HG02870 (cell line): ENCODE results near the gene ZNF777.
"Not testable (repeated sequence)": the region's sequence is repeated elsewhere in the genome, so short reads cannot be mapped to it uniquely, and the experiment has no call there.

Experiments used
- ATAC-seq: cut with Tn5 transposase; IDR thresholded peaks from one replicate; pipeline ENCODE4 v1.9.1; 2021; ENCODE audit warnings: mild to moderate bottlenecking, moderate library complexity; ENCODE audit not compliant: unreplicated experiment

ZNF777 gene

GRCh38 chr7:149455175-149455950 lies 5.5 kb downstream of the ZNF777 start:
- ATAC-seq, result no peak

DNA sequence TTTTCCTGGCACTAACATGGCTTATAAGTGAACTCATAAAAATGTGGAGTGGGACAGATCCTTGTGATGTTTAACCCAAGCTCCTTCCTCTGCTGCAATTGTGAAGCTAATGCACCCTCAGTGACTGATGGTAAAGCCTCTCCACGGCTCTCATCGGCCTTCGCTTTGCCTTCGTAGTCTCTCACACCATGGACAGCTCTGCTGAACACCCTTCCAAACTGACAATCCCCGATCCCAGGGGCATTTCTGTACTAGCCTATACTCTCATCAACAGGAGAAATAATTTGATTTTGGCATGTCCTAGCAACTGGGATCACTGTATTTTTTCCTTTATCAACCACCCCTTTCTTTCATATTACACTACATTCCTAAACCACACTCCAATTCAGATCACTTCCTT lies 6.1 kb downstream of the ZNF777 start:
- no peak for ATAC-seq

DNA sequence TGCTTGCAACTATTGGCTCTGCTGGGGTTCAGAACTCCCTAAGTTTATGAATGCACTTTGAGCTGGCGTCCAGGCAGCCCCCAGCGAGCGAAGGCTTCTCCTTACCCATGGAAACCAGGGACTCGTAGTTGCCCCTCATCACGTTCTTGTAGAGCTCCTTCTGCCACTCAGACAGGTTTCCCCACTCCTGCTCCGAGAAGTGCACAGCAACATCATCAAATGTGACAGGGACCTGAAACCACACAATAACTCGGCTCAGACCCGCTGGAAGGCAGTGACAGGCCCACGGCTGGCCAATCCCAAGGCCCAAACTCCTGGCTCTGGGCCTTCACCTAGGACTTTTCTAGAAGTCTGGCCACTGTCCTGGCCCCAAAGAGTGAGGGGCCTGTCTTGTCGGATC lies 6.9 kb downstream of the ZNF777 start:
- ATAC-seq, result no peak

DNA sequence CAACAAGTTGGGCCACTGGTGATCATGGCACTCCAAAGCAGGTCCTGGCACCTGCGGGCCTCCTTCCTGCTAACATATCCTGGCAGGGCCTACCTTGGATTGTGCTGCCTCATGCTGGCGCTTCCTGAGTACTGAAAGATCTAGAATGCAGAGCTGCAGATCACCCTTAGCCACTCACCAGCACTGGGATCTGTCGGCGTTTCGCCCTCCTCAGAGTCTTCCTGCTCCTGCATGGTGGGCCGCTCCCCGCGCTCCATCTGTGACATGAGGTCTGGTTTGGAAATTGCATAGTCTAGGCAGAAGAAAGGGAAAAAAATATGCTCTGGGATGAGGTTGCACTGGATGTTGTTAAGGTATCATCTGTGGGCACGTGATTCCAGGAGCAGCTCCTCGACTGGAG lies 10.0 kb downstream of the ZNF777 start:
- ATAC-seq, result no peak

DNA sequence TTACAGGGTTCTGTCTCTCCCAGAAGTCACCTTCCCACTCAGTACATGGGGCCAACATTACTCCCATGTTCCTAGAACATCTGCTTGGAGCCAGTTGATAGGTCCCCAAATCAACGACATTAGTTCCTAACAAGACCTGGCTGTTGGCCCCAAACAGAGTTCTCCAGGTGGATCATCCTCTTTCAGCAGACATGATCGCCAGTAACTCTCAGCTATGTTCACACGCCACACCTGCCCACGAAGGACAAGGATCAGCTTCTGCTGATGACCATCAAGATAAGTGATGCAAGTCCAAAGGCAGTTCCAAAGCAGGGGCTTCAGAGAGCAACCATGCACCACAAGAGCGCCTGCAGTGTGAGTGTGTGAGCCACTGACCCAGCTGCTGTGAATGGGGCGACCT lies 11.0 kb downstream of the ZNF777 start:
- no peak for ATAC-seq

GRCh38 chr7:149448961-149449360 lies 11.9 kb downstream of the ZNF777 start:
- ATAC-seq, result no peak

DNA sequence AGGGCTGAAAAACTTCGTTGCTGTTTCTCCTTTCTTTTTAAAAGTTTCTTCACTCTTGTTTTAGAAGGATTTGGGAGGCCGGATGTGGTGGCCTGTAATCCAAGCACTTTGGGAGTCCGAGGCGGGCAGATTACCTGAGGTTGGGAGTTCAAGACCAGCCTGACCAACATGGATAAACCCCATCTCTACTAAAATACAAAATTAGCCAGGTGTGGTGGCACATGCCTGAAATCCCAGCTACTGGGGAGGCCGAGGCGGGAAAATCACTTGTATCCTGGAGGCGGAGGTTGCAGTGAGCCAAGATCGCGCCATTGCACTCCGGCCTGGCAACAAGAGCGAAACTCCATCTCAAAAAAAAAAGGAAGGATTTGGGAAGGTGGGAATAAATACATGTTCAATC lies 14.8 kb downstream of the ZNF777 start:
- ATAC-seq, result not testable (repeated sequence)

DNA sequence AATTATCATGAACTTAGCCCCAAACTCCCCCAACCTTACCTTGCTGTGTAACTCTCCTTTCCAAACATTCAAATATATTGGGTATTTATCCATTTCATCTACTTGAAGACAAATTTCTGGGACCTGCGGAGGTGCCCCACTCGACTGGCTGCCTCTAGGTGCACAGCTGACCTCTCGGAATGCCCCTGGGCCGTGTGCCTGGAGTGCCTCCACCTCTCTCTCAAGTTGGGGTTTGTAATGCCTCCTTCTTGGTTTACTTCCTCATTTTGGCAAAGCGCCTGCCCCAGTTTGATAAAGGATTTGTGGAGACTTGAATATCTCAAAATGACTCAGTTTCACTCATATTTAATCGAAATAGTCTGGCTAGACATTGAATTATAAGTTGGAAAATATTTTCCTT lies 16.6 kb downstream of the ZNF777 start:
- no peak for ATAC-seq

- no peak for ATAC-seq
Observed at GRCh38 chr7:149443523-149443922, 17.3 kb downstream of the ZNF777 start.

- ATAC-seq, result no peak
Observed at GRCh38 chr7:149442924-149443323, 17.9 kb downstream of the ZNF777 start.

DNA sequence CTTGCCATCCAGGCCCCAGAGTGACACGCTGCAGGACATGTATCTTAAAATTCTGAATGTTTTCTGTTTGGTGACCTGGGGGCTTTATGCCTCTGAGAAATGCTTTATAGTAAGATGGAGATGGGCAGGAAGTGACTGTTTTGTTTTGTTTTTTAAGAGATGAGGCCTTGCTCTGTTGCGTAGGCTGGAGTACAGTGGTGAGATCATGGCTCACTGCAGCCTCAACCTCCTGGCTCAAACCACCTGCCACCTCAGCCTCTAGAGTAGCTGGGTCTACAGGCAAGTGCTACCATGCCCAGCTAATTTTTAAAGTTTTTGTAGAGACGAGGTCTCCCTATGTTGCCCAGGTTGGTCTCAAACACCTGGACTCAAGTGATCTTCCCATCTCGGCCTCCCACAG lies 20.6 kb downstream of the ZNF777 start:
- no peak for ATAC-seq

- no peak for ATAC-seq
Observed at GRCh38 chr7:149436358-149436757, 24.5 kb downstream of the ZNF777 start.

GRCh38 chr7:149433124-149433523 lies 27.7 kb downstream of the ZNF777 start:
- no peak for ATAC-seq

GRCh38 chr7:149432121-149432691 lies 28.7 kb downstream of the ZNF777 start:
- ATAC-seq, result no peak

GRCh38 chr7:149431486-149432120 lies 29.3 kb downstream of the ZNF777 start:
- no peak for ATAC-seq

DNA sequence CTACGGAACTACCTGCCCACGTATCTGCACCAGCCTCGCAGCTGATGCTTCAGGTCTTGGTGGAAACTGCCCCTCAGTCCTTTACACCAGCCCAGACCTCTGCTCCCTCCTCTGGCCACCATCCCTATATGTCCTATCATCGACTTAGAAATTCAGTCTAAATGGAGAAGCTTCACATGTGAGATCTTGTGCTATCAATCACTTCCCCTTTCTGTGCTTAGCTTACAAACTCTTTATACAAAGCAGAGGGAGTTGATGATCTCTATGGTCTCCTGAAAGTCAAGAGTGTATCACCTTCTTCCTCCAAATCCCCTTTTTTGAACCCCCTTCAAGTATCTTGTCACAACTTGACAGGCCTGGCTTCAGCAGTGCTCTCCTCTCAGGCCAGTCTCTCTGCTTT lies 30.7 kb downstream of the ZNF777 start:
- no peak for ATAC-seq

GRCh38 chr7:149427893-149428292 lies 33.0 kb downstream of the ZNF777 start:
- ATAC-seq, result no peak

DNA sequence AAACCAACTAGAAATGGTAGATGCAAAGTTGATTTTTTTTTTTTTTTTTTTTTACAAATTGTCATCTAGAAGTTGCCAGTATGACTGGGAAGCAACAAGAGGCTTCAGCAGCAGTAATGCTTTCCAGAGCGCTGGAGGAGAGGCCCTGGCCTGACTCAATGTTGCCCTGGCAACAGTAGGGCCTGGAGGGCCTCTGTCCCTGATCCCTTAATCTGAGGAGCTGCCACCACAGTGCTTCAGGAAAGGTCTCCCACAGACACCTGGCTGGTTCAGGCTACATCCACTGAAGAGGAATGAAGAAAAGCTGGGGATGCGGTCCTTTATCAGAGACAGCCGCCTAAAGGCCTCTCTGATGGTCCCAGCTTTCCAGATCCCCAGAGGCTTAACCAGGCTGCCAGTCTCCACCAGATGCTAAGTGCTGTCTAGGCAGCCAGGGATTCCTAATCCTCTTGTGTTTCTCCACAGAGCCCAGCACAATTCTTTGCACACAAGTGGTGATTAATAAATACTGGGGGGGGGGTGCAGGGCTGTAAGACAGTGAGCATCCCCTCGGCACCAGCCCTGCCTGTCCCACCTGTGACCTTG lies 33.7 kb downstream of the ZNF777 start:
- no peak for ATAC-seq

GRCh38 chr7:149423449-149424110 lies 37.3 kb downstream of the ZNF777 start:
- ATAC-seq, result no peak

DNA sequence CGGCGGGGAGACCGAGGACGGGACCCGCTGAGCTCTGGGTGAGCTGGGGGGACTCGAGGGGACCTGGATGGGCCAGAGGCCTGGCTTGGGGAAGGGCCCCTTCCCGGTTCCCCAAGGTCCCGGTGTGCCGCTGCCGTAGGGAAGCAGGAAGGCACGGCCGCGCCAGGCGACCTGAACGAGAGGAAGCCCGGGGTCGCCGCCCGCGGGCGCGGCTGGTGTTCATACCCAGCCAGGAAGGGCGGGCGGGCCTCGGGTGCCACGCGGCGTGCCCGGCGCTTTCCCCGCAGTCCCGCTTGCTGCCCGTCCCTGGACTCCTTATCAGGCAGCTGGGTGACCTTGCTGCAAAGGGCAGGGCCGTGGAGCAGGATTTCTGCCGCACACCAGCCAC lies 38.0 kb downstream of the ZNF777 start:
- ATAC-seq, result no peak

- ATAC-seq, result peak; percentile 94
Observed at GRCh38 chr7:149422162-149422913, 38.5 kb downstream of the ZNF777 start.
